Heart left ventricle (tissue), 16 donors: ENCODE data around the gene LGSN. TPM values are rescaled to one million over a fixed set of nuclear protein-coding genes. Genes with fewer than 3 reads are reported as not detected.

Experiments used
- ATAC-seq, 4 donors: fragments of 200-7000 bp; cut with Tn5 transposase; one replicate each; pipeline ENCODE4 v1.9.1; 2020 to 2022; ENCODE audit warnings: moderate library complexity in 4 of 4, mild to moderate bottlenecking in 3 of 4, moderate number of reproducible peaks in 1 of 4
- DNase-seq, 5 donors: peaks; one replicate each; pipeline ENCODE4 v3.0.0-alpha.2; 2020
- H3K27ac ChIP-seq, 12 donors: fragments of 200-600 bp; sonication (generic) in 4 of 12; one replicate each; pipeline versions ENCODE4 v1.5.0 to v1.8.0; 2016 to 2022; ENCODE audit warnings: mild to moderate bottlenecking in 2 of 12
- H3K27me3 ChIP-seq, 9 donors: fragments of 200-600 bp; sonication (generic) in 2 of 9; one replicate each; pipeline versions ENCODE4 v1.5.1 to v1.8.0; 2016 to 2022; ENCODE audit warnings: mild to moderate bottlenecking in 3 of 9
- H3K36me3 ChIP-seq, 9 donors: fragments of 200-600 bp; sonication (generic) in 2 of 9; one replicate each; pipeline versions ENCODE4 v1.5.0 to v1.8.0; 2018 to 2022; ENCODE audit warnings: mild to moderate bottlenecking in 2 of 9
- H3K4me1 ChIP-seq, 12 donors: fragments of 200-600 bp; sonication (generic) in 4 of 12; one replicate each; pipeline versions ENCODE4 v1.5.0 to v1.8.0; 2016 to 2022; ENCODE audit warnings: mild to moderate bottlenecking in 3 of 12
- H3K4me3 ChIP-seq, 12 donors: fragments of 200-600 bp; sonication (generic) in 4 of 12; one replicate each; pipeline versions ENCODE4 v1.5.0 to v1.8.0; 2017 to 2022; ENCODE audit warnings: mild to moderate bottlenecking in 9 of 12, moderate library complexity in 4 of 12
- H3K9me3 ChIP-seq, 12 donors: fragments of 200-600 bp; sonication (generic) in 4 of 12; one replicate each; pipeline versions ENCODE4 v1.5.0 to v1.8.0; 2016 to 2022; ENCODE audit warnings: mild to moderate bottlenecking in 1 of 12
- POLR2A ChIP-seq, 2 donors: fragments of 450-650 bp; IDR thresholded peaks; one replicate each; pipeline ENCODE4 v1.6.1; 2017; ENCODE audit warnings: antibody characterized with exemption in 2 of 2, mild to moderate bottlenecking in 2 of 2, moderate library complexity in 2 of 2
- WGBS, 4 donors: extraction: QIAGEN DNeasy Blood & Tissue Kit in 2 of 4; methylation state at CpG; one replicate each; pipeline versions ENCODE4 v1.1.5 to v1.1.7; 2013 to 2018; 5-methylcytosine and 5-hydroxymethylcytosine counted together
- intact Hi-C, 10 donors: fragments of 100-400 bp; cut with DNase I; formaldehyde crosslinking; loops; one replicate each; pipeline versions ENCODE4 v1.11.1 to v1.14.2; 2022
- polyA plus RNA-seq, 2 donors: library from polyadenylated mRNA; stranded (reverse); fragments of 200-250 nt; gene quantifications; one replicate each; pipeline ENCODE4 v1.2.3, GENCODE V29; 2013
- total RNA-seq, 9 donors: library from RNA; depleted of rRNA in 2 of 9; stranded (reverse); fragments of >200 nt in 2 of 9; fragmentation: NEBNext Ultra II Directional in 3 of 9; extraction: Animal tissue kit (Norgen Biotek cat#: 25700) in 3 of 9; gene quantifications; one replicate each; pipeline versions ENCODE4 v1.1.0 to v1.2.4, GENCODE V29; 2016 to 2023
- TF ChIP-seq, protein P1 (sequence below), 12 donors: fragments of 200-600 bp; sonication (generic) in 4 of 12; IDR thresholded peaks; one replicate each; pipeline versions ENCODE4 v1.5.0 to v1.8.0; 2018 to 2022; ENCODE audit warnings: antibody characterized with exemption in 12 of 12, mild to moderate bottlenecking in 5 of 12
- donor health status: ischemic (EF 13 %, LVEDD 7.1; RV severe dilation, severe dysfunction).
- donor health status: healthy with polysubstance abuse.
- donor health status: DM: no; HTN: yes; CAD: no.
- donor health status: DM: no; HTN: no; CAD: no.
- donor health status: ischemic (EF 25% LVEDD 6.9; RV normal size, moderate dysfunction).
- donor health status: ischemic (EF 25% LVEDD 5.7; RV mildly dilated, moderate dysfunction).
- donor health status: healthy.
- donor health status: DM: yes; HTN: yes; CAD: no.
- donor health status: ischemic (EF 35%, LVEDD 5.7; RV mildly dilated, moderate dysfunction).
- donor health status: nonischemic (EF 11% LVEDD 7.7; RV severe dilation, severe dysfunction).
- donor health status: DM: yes; HTN: yes; CAD: no.
- donor health status: PGD.
- donor health status: ischemic (EF 29% LVEDD 5.4; RV normal size, mild dysfunction).
- donor health status: nonischemic (EF 23%, LVEDD 6.1; RV moderate dilation, normal function).

LGSN gene
- total and polyA plus RNA-seq, 11 donors = not detected

DNA sequence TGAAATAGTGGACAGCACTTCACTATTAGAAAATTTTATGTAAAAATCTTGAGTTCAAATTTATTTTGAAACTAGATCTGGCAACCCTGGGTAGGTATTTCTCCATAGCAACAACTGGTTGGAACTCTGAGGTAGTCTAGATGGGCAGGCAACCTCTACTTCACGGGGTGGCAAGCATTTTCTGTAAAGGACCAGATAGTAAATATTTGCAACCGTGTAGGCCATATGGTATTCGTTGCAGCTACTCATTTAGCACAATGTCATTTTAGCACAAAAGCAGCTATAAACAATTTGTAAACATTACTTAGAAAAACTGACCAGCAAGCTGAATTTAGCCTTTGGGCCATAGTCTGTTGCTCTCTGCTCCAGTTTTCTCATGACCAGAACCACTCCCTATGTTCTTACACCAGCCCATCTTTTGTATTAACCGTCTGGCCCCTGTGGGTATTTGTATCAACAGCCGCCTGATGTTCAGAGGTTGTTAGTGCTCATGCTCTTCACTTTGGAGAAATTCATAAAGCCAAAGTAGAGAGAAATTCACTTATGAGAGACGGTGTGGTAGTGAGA, 29.2 kb downstream of the LGSN start:
- H3K27me3 ChIP-seq = no peaks in the 10 kb centered on the region
- H3K9me3 ChIP-seq = no peaks in the 10 kb centered on the region
- ATAC-seq (no peak), DNase-seq (no peak)
- no peaks in the 10 kb centered on the region for H3K4me1 ChIP-seq
- intact Hi-C loops = no loop called here
- H3K27ac ChIP-seq = no peak overlapping the region
- WGBS, 4 donors = 82 to 87% (median 87%) methylated on average over 6 of the region's 6 CpGs
- H3K4me3 ChIP-seq = no peak overlapping the region
- TF ChIP-seq POLR2A (IDR thresholded peaks at IDR 0.05) = no peak
- TF ChIP-seq, protein P1, sequence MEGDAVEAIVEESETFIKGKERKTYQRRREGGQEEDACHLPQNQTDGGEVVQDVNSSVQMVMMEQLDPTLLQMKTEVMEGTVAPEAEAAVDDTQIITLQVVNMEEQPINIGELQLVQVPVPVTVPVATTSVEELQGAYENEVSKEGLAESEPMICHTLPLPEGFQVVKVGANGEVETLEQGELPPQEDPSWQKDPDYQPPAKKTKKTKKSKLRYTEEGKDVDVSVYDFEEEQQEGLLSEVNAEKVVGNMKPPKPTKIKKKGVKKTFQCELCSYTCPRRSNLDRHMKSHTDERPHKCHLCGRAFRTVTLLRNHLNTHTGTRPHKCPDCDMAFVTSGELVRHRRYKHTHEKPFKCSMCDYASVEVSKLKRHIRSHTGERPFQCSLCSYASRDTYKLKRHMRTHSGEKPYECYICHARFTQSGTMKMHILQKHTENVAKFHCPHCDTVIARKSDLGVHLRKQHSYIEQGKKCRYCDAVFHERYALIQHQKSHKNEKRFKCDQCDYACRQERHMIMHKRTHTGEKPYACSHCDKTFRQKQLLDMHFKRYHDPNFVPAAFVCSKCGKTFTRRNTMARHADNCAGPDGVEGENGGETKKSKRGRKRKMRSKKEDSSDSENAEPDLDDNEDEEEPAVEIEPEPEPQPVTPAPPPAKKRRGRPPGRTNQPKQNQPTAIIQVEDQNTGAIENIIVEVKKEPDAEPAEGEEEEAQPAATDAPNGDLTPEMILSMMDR (IDR thresholded peaks at IDR 0.05) = no peak
- no peaks in the 10 kb centered on the region for H3K36me3 ChIP-seq

DNA sequence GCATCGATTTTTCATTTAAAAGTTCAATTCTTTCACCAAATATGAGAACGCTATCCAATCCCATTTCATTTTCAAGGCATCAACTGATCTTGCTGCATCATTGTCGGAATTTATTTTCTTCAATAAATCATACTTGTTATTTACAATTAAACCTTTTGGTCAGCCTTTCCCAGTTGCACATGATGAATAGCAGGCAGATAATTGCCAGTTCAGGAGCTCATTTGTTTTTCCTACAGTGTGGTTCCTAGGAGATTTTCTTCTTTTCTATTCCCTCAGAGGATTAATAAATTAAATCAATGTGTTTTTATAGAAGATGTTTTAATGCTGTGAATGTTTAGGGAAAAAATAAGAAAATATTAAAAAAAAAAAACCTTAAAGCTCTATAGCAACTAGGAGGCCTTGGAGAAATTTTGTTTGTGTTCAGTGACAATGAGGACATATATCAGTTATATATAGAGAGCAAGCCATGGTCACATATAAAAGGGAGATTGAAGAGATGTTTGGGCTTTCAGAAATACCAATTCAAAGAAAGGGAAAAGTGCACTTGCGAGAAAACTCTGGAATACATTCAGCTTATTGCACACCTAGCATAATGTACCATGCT, 30.4 kb downstream of the LGSN start:
- Histone ChIP-seq H3K36me3 (no peaks in the 10 kb centered on the region), H3K27me3 (no peaks in the 10 kb centered on the region), H3K9me3 (no peaks in the 10 kb centered on the region), H3K4me1 (no peaks in the 10 kb centered on the region), H3K27ac (no peak overlapping the region), H3K4me3 (no peak overlapping the region)
- WGBS, 4 donors = 88 to 94% (median 91%) methylated on average over 4 of the region's 4 CpGs
- DNase-seq (no peak), ATAC-seq (no peak)
- intact Hi-C loops = no loop called here
- TF ChIP-seq POLR2A (IDR thresholded peaks at IDR 0.05) = no peak

DNA sequence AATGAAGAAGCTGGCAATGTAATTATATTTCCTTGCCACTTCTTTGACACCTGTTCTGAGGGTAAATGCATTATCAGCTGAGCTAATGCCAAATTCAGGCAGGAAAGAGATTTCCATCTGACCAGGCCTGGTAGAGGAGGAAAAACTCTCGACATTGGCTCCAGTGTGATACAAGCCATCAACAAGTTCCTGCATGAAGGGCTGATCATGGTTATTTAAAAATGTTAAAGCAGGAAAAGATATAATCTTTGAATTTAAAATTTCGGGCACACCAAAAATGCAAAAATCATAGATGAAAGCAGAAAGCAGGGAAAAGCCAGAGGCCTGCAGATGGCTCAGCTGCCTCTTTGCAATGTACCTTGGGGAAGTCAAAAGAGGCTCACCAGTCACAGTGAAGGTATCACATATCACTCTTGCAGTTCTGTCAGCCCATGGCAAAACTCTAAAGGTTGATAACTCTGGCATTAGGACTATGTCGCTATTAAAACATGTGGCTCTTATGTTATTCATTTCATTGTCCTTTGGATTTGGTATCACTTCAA, 39.1 kb downstream of the LGSN start:
- no peak overlapping the region for H3K27ac ChIP-seq
- no peaks in the 10 kb centered on the region for H3K36me3 ChIP-seq
- 33 to 41% (median 39%) methylated on average over 3 of the region's 3 CpGs for WGBS, 4 donors
- no peaks in the 10 kb centered on the region for H3K9me3 ChIP-seq
- H3K4me3 ChIP-seq = no peak overlapping the region
- no peaks in the 10 kb centered on the region for H3K4me1 ChIP-seq
- ATAC-seq = no peak
- DNase-seq = no peak
- H3K27me3 ChIP-seq = peaks cover 0 to 3% (median 0%) of the 10 kb centered on the region in 9 donors
- TF ChIP-seq, protein P1 (IDR thresholded peaks at IDR 0.05) = no peak
- no peak for TF ChIP-seq POLR2A (IDR thresholded peaks at IDR 0.05)
- intact Hi-C loops = no loop called here

DNA sequence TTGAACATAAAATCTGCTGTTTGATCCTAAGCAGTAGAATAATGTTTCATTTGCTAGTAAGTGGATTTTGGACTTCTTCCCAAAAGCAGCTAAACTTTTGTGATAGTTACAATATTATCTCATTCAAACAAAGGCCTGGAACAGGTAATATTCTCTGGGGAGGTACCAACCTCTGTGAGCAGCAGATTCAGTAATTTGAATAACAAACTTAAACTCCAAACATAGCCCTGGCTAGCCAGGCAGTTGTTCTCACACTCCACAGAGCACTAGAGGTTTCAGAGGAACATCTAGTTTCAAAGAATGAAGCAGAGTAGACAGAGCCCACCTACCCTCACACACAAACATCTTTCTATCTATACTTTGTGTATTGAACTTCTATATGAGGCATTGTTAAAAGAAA, 40.9 kb downstream of the LGSN start:
- Histone ChIP-seq H3K27me3 (peaks cover 0 to 3% (median 0%) of the 10 kb centered on the region in 9 donors), H3K9me3 (no peaks in the 10 kb centered on the region), H3K36me3 (no peaks in the 10 kb centered on the region), H3K4me1 (no peaks in the 10 kb centered on the region), H3K27ac (no peak overlapping the region), H3K4me3 (no peak overlapping the region)
- no peak for TF ChIP-seq POLR2A (IDR thresholded peaks at IDR 0.05)
- TF ChIP-seq, protein P1 (IDR thresholded peaks at IDR 0.05) = no peak
- intact Hi-C loops = no loop called here
- DNase-seq = no peak
- ATAC-seq = no peak
